Gastrocnemius medialis (tissue), 4 donors: ENCODE results near the gene CFAP221.

Experiments used
- CTCF ChIP-seq, 5 experiments: fragments of 450-650 bp in 3 of 5; fragments of 200-600 bp in 2 of 5; sonication (generic) in 2 of 5; IDR thresholded peaks in 4 of 5; conservative IDR thresholded peaks in 1 of 5; 1 replicate in 4 of 5; 2 replicates in 1 of 5; pipeline ENCODE4 v1.5.1; 2016 to 2019; ENCODE audit warnings: antibody characterized with exemption in 5 of 5, mild to moderate bottlenecking in 3 of 5, moderate library complexity in 3 of 5
- POLR2A ChIP-seq, 2 donors: fragments of 450-650 bp; IDR thresholded peaks; one replicate each; pipeline ENCODE4 v1.6.1; 2017; ENCODE audit warnings: antibody characterized with exemption in 2 of 2, mild to moderate bottlenecking in 2 of 2, moderate library complexity in 2 of 2

GRCh38 chr2:119574108-119574815 lies 30.0 kb downstream of the CFAP221 start:
- TF ChIP-seq CTCF (IDR thresholded peaks at IDR 0.05 in 4 of 5, conservative IDR thresholded peaks at IDR 0.05 in 1 of 5) (no peak), POLR2A (IDR thresholded peaks at IDR 0.05) (no peak)
